DMS53 treated with DMSO at 0.1 percent for 48 hours (cell line): ENCODE results near the gene OSGEPL1.
"Not testable (repeated sequence)": the region's sequence is repeated elsewhere in the genome, so short reads cannot be mapped to it uniquely, and the experiment has no call there.

ENCODE experiments used
- DNase-seq: peaks from one replicate; lab custom pipeline; 2025; ENCODE audit not compliant: unreplicated experiment; lab: John Stamatoyannopoulos, UW

Gene OSGEPL1

GRCh38 chr2:189751080-189751658, 11.4 kb downstream of the OSGEPL1 start:
- DNase-seq, result peak; percentile 35

DNA sequence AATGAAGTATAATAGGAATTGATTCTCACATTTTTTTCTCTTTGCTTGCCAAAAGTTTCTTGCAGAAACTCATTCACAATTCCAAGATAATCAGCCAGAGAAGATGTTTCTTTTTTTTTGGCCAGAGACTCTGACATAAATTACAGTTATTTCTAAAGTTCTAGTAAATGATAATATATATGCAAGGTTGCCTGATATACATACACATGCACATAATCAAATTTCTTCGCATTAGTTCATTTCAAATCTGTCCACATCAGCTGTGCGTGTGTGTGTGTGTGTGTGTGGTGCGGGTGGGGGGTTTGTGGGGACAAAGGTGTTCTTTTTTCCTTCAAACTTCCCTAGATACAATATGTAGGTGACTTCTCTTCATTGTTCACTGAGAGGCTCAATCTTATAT, 33.2 kb downstream of the OSGEPL1 start:
- no peak for DNase-seq

DNA sequence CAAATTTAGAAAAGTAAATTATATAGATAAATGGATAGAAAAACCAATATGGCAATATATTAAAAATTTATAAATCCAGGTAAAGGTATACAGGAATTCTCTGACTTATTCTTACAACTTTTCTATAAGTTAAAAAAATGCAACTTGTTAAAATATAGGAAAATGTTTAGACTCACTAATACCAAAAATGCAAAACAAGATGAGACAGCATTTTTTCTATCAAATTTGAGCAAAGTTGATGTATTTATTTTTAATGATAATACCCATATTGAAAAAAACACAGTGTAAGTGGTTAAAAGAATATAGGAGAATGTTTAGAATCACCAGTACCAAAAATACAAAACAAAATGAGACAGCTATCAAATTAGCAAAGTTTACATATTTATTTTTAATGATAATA, 35.7 kb downstream of the OSGEPL1 start:
- no peak for DNase-seq

DNA sequence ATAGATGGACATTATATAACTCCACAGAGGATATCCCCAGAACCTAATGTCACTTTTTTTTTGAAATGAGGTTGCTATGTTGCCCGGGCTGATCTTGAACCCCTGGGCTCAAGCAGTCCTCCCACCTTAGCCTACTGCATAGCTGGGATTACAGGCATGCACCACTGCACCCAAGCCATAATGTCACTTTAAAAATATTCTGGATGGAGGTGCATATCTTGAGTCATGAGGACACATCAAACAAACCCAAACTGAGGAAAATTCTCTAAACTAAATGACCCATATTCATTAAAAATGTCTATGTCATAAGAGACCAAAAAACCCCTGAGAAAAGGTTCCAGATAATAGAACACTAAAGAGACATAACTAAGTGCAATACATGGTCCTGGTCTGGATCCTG, 36.3 kb downstream of the OSGEPL1 start:
- DNase-seq, result no peak

DNA sequence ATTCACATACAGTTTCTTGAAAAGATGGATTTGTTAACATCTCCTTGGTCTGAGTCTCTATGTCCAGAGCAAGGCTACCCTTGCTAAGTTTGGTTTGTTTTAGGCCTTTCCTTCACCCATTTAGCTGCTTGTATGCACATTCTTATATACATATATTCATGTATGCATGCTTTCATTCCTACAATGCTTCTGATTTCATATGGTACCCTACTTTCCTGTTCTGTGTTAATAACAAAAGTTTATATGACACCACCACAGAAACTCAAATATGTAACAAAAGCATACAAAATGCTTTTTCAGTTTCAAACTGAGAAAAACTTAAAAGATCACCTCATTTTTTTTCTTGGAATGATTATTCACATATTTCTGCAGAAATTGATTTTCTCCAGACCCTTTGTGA, 39.4 kb downstream of the OSGEPL1 start:
- DNase-seq, result no peak

DNA sequence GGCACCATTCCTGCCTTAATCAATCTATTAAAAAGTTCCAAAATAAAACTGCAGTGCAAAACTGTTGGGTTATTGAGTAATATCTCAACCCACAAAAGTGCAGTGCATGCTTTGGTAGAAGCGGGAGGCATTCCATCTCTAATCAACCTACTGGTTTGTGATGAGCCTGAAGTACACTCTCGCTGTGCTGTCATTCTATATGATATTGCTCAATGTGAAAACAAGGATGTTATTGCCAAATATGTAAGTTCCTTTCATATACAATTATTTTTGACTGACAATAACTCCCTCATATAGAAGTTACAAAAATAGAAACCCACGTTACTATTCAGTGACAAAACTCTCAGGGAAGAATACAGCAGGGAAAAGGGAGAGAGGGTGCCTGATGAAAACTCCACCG, 43.0 kb downstream of the OSGEPL1 start:
- DNase-seq, result no peak

DNA sequence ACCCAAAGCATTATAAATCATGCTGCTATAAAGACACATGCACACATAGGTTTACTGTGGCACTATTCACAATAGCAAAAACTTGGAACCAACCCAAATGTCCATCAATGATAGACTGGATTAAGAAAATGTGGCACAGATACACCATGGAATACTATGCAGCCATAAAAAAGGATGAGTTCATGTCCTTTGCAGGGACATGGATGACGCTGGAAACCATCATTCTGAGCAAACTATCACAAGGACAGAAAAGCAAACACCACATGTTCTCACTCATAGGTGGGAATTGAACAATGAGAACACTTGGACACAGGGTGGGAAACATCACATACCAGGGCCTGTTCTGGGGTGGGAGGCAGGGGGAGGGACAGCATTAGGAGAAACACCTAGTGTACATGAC, 45.0 kb downstream of the OSGEPL1 start:
- DNase-seq, result not testable (repeated sequence)

GRCh38 chr2:189709501-189710221, 52.9 kb downstream of the OSGEPL1 start:
- no peak for DNase-seq

DNA sequence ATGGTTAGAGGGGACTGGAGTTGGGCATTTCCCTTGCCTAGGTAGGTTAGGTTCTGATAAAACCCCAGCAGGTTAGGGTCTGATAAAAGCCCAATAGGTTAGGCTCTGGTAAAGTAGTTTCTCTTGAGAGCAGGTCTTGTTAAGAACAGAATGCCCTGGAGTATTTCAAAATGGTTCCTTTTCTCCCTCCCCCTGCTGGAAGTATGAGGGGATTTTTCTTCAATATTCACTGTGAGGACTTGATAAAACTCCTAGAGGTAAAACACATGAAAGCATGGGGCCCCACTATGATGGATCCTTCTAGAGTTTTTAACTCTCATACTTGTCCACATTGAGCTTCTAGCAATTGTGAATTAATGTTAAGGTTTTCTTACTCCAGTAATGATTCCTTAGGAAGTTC, 60.5 kb downstream of the OSGEPL1 start:
- no peak for DNase-seq

GRCh38 chr2:189700681-189701080, 61.9 kb downstream of the OSGEPL1 start:
- DNase-seq, result no peak

GRCh38 chr2:189698020-189698887, 64.3 kb downstream of the OSGEPL1 start:
- DNase-seq, result peak; percentile 79
